ENCODE measurements around the gene YEATS2.

DNA sequence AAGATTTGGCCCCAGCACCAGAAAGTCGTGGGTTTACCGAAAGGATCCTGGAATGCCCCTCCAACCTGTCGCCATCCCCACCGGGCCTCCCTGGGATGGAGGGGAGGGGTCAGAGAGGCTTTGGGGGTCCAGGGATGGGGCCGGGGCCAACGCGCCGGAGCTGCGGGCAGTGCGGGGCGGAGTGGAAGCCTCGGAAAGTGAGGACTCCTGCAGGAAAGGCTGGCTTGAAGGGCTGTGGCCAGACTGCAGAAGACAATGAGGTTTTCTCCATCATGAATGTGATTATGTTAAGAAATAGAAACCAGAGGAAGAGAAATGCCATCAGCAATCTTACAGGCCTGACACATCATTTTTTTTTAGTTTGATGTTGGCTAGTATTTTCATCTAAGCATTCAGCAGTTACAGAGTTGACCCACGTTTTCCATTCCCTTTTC, 738 bp downstream of the YEATS2 start:
- no peak for TF ChIP-seq CTCF (IDR thresholded peaks at IDR 0.05; ENCODE audit: low read depth, low read length)
- no peak for TF ChIP-seq EZH2phosphoT487 (IDR thresholded peaks at IDR 0.05; ENCODE audit: low read depth)

Measured in OCI-LY3 (cell line).